Activated CD4-positive, alpha-beta T cell treated with anti-CD3 and anti-CD28 coated beads, Interleukin-10, Interleukin-2, amounts not matched to agents 100 ng/mL and 50 ng/mL, durations not matched to agents 16 hours and 8 hours (primary cell): ENCODE results near the gene CAST.
"Not testable (repeated sequence)": the region's sequence is repeated elsewhere in the genome, so short reads cannot be mapped to it uniquely, and the experiment has no call there.

Experiments
- DNase-seq: peaks from one replicate; pipeline ENCODE4 v3.0.0-alpha.2; 2020

The CAST gene

GRCh38 chr5:96661855-96662724 lies at the start of gene CAST:
Gene CAST (plus strand): TSS chr5:96662376. CDS start chr5:96662423, 47 bp downstream.
- DNase-seq: peak; percentile 87

GRCh38 chr5:96614110-96614691 lies 48.0 kb upstream of the CAST start:
- DNase-seq: peak; percentile 61

DNA sequence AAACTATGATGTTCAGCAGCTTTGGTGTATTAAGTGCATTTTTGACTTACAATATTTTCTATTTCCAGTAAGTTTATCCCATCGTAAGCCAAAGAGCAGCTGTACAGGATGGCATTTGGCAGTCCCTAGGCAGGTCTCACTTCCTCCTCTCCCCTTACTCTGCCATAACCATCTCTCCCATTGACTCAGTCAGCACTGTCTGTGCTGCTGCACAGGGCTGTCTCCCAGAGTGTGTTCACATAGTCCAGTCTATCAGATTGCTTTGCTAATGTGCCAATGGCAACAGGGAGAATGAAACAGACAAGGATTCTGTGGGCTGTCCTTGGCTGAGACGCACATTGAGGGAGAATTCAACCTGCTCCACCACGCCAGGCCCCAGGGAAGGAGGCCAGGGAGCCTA lies 47.0 kb upstream of the CAST start:
- no peak for DNase-seq

DNA sequence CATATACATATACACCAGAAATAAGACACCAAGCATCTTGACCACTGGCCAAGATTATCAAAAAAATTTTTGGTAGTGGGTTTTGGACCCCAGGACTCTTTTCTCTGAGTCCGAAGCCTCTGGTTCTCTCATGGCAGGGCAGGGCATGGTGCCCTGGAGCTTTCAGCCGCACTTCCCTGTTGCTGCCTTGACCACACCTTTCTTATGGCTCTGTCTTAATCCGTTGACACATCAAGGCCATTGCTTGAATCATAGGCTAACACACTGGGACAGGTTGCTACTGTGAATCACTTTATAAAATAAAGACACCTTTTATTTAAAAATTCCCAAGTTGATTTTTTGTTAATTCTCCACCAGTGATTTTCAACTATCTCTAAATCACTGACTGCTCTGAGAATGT lies 45.4 kb upstream of the CAST start:
- no peak for DNase-seq

DNA sequence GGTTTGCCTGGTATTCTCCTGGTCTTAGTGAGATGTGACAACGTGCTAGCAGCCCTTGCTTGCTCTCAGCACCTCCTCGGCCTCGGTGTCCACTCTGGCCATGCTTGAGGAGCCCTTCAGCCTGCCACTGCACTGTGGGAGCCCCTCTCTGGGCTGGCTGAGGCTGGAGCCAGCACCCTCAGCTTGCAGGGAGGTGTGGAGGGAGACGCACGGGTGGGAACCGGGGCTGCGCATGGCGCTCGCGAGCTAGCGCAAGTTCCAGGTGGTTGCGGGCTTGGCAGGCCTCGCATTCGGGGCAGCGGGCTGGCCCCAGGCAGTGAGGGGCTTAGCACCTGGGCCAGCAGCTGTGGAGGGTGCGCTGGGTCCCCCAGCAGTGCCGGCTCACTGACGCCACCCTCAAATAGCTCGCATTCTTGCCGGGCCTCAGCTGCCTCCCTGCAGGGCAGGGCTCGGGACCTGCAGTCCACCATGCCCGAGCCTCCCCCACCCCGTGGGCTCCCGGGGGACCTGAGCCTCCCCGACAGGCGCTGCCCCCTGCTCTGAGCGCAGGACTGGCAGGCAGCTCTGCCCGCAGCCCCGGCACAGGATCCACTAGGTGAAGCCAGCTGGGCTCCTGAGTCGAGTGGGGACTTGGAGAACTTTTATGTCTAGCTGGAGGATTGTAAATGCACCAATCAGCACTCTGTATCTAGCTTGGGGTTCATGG lies 43.7 kb upstream of the CAST start:
- not testable (repeated sequence) for DNase-seq

GRCh38 chr5:96619946-96620345 lies 42.2 kb upstream of the CAST start:
- DNase-seq: no peak

DNA sequence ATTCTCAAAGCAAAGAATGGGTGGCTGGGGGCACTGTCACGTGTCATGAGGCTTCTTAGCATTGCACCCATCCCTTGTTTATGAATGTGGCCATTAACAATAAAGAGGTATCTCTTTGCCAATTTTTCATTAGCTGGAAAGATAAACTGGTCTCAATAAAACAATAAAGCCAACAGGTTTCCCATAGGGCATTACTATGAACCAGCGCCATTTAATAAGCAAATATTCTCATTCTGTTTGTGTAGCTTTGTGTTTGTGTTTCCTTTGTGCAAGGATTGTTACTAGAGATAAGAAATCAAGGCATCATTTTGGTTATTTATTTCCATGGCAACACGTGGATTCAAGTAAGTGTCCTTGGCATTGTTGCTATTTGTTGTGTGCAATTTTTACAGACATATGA lies 37.6 kb upstream of the CAST start:
- no peak for DNase-seq

DNA sequence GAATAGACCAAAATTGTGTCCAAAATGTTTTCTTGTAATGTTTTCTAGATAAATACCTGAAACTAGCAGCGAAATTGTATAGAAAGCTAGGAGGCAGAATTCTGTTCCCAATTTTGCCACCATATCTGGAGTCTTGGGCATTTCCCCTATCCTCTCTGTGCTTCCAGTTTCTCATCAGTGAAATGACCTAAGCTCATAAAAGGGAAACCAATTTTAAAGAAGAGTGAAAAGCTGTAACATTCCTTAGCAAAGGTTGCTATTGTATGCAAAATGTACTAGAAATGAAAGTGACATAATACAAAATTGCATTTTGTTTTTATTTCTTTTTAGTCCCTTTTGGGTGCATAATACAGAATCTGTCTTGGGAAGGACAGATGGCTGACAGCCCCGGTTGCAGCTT lies 36.8 kb upstream of the CAST start:
- no peak for DNase-seq

DNA sequence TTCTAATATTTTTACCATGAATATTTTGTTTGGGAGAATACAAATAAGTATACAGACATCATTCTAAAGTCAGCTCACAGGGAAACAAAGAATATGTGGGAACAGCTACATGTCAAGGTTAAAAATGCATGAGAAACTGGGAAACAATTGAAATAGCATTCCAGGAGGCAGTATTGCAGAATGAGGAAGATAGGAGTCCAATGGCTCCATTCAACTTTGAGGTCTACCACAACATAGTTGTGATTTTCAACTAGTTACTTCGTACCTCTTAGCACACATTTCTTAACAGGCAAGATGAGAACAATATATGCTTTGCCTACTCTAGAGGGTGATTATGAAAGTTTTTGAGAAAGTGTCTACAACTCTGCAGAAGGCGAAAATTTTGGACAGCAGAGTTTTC lies 35.2 kb upstream of the CAST start:
- no peak for DNase-seq

- DNase-seq: peak; percentile 4
Observed at GRCh38 chr5:96627792-96628398, 34.3 kb upstream of the CAST start.

GRCh38 chr5:96628406-96628805 lies 33.8 kb upstream of the CAST start:
- no peak for DNase-seq

GRCh38 chr5:96629774-96630173 lies 32.4 kb upstream of the CAST start:
- DNase-seq: no peak

DNA sequence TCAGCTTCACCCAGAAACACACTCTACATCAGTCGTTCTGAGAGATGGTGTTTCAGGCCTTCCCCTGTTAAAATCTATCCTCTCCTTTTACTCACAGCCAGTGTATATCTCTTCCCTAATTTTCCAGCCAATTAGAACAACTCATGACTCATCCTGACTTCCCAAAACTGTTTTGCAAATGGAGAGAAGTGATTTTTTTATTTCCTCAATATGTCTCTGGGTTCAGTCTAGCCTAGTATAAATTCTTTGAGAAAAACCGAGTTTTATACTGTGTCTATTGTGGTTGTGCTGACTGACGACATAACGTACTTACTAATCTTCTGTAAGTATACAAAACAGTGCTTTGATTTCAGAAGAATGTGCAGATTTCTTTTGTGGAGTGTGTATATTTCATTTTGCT lies 28.4 kb upstream of the CAST start:
- DNase-seq: no peak

DNA sequence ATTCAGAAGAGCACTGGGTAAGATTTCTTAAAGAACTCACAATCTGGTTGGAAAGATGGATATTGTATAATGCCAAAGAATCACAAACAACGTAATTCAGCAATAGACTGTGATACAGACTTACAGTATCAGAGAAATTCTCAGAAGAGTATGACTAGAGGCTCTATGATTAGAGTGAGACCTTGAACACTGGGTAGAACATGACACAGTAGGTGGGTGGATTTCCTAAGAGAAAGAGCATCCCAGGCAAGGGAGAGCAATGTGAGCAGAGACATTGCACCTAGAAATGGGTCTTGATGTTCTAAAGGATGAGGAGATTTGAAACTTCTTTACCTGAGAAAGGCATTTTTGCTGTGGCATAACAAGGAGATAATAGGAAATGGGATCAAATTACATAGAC lies 27.3 kb upstream of the CAST start:
- DNase-seq: no peak

- no peak for DNase-seq
Observed at GRCh38 chr5:96636046-96636445, 26.1 kb upstream of the CAST start.

DNA sequence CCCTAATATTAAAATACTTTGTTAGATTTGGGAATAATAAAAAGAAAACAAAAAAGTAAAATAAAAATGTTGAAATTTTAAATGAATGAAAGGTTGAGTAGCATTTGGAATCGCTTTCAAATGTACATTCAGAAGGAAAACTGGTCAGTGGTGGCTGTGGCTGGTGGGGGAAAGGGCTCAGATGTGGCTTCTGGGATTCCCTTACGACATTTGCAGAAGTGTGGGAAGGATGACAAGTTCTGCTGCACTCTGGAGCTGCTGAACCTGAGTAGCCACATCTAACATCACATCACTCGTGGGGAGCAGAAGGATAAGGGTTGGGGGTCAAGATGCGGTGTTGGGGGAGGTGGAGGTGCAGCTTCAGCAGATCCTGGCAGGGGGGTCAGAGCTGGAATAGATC lies 25.6 kb upstream of the CAST start:
- DNase-seq: no peak

- DNase-seq: no peak
Observed at GRCh38 chr5:96637196-96637595, 25.0 kb upstream of the CAST start.

DNA sequence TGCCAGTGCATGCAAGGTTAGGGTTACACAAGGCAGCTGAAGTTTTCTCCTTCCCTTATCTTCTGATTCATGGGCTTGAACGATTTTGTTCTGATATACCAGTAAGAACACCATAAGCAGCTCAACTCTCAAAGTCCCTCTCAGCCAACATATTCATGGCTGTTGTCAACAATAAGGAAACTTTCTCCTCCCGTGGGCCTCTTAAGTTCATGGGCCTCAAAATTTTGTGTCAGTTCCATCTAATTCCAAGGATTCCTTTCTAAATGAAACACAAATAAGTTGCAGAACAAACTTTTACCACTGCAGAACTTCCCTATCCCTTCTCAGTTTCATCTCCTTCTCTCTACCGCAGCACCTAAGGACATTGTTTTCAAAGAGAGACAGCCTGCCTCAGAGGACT lies 23.6 kb upstream of the CAST start:
- no peak for DNase-seq

DNA sequence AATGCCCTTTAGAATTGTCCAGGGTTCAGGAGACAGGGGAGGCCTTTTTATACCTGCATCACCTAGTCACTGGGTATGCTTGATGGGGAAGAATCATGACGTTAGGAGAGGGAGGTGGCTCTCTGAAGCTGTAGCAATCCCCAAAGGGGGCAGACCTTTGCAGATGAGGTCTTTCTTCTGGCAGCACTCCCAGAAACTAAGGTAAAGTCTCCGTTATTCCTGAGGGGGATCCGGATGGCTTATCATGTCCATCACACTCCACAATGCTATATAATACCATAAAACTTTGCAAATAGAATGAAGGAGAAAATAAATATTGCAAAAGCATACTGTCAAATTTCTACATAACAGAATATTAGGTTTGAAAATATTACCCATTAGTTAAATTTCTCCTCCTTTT lies 21.5 kb upstream of the CAST start:
- no peak for DNase-seq

GRCh38 chr5:96641368-96642280 lies 20.6 kb upstream of the CAST start:
- peak; percentile 5 for DNase-seq

GRCh38 chr5:96642281-96642640 lies 19.9 kb upstream of the CAST start:
- DNase-seq: no peak

- no peak for DNase-seq
Observed at GRCh38 chr5:96645091-96645490, 17.1 kb upstream of the CAST start.

DNA sequence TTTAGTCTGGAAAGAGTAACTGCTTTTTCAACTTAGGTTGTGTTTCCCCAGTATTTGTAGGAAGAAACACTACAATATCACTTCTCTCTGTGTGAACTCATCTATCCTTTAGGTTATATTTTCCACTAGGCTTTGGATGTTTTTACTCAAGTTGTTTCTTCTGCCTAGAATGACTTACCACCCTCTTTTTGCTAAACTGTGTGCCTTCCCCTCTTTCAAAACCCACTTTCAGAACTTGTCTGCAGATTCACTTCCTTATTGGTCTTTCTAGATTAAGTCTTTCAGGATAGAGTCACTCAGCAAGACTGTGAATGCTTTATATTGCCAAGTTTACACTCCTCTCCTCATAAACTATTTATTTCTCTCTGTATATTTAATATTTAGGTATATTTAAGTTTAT lies 14.2 kb upstream of the CAST start:
- DNase-seq: no peak
